Fibroblast of gingiva (primary cell): ENCODE measurements around the gene MAGEC3.
"Not testable (repeated sequence)": the region's sequence is repeated elsewhere in the genome, so short reads cannot be mapped to it uniquely, and the experiment has no call there.

Experiments used
- DNase-seq: peaks from one replicate; pipeline ENCODE4 v3.0.0-alpha.2; 2011; ENCODE audit warnings: low read depth

The MAGEC3 gene

GRCh38 chrX:141838016-141838415 is at the start of gene MAGEC3:
Gene MAGEC3, plus strand, starts transcription at chrX:141838316. Its CDS starts 0 bp downstream, at chrX:141838316.
- DNase-seq, result no peak

GRCh38 chrX:141791856-141792255 is 46.3 kb upstream of the MAGEC3 start:
- DNase-seq, result no peak

GRCh38 chrX:141811438-141811837 is 26.7 kb upstream of the MAGEC3 start:
- no peak for DNase-seq

- DNase-seq, result no peak
Observed at GRCh38 chrX:141814213-141814857, 23.8 kb upstream of the MAGEC3 start.

- no peak for DNase-seq
Observed at GRCh38 chrX:141815904-141816303, 22.2 kb upstream of the MAGEC3 start.

GRCh38 chrX:141832247-141832646 is 5.9 kb upstream of the MAGEC3 start:
- DNase-seq, result no peak

GRCh38 chrX:141839856-141840255 is 1.7 kb downstream of the MAGEC3 start:
- no peak for DNase-seq

GRCh38 chrX:141857479-141857878 is 19.4 kb downstream of the MAGEC3 start:
- no peak for DNase-seq

- no peak for DNase-seq
Observed at GRCh38 chrX:141879616-141880015, 41.5 kb downstream of the MAGEC3 start.

GRCh38 chrX:141888811-141889210 is 50.7 kb downstream of the MAGEC3 start:
- not testable (repeated sequence) for DNase-seq

- DNase-seq, result no peak
Observed at GRCh38 chrX:141894733-141895132, 56.6 kb downstream of the MAGEC3 start.

GRCh38 chrX:141897690-141898089 is 59.6 kb downstream of the MAGEC3 start:
- DNase-seq, result no peak

- DNase-seq, result no peak
Observed at GRCh38 chrX:141902366-141902765, 64.2 kb downstream of the MAGEC3 start.

- DNase-seq, result no peak
Observed at GRCh38 chrX:141903400-141904155, 65.5 kb downstream of the MAGEC3 start, which contains the start of gene MAGEC1. Gene MAGEC1, plus strand, starts transcription at chrX:141903894. Its CDS starts 1,179 bp downstream, at chrX:141905073.

- no peak for DNase-seq
Observed at GRCh38 chrX:141904262-141904661, 66.1 kb downstream of the MAGEC3 start.

- no peak for DNase-seq
Observed at GRCh38 chrX:141917801-141918200, 79.7 kb downstream of the MAGEC3 start.

GRCh38 chrX:141924293-141924692 is 86.2 kb downstream of the MAGEC3 start:
- DNase-seq, result no peak

- no peak for DNase-seq
Observed at GRCh38 chrX:141928432-141928831, 90.3 kb downstream of the MAGEC3 start.

GRCh38 chrX:141934059-141934641 is 96.0 kb downstream of the MAGEC3 start:
- no peak for DNase-seq

GRCh38 chrX:141935645-141936044 is 97.5 kb downstream of the MAGEC3 start:
- no peak for DNase-seq

GRCh38 chrX:141936080-141936479 is 98.0 kb downstream of the MAGEC3 start:
- no peak for DNase-seq

- DNase-seq, result no peak
Observed at GRCh38 chrX:141941234-141941633, 103.1 kb downstream of the MAGEC3 start.

GRCh38 chrX:141945426-141945825 is 107.3 kb downstream of the MAGEC3 start:
- DNase-seq, result no peak
